ENCODE measurements around the gene ZNF579. TPM values are rescaled to one million over a fixed set of nuclear protein-coding genes. Genes with fewer than 3 reads are reported as not detected.
A peak's percentile ranks its signal among the peaks of the same experiment; 100 is the strongest.

ZNF579 gene
- total and polyA plus RNA-seq, 2 of the 13 experiments (the other 11 are each of a cell fraction or from before 2014, with no cell fraction given), result 2.1 to 2.9 TPM

DNA sequence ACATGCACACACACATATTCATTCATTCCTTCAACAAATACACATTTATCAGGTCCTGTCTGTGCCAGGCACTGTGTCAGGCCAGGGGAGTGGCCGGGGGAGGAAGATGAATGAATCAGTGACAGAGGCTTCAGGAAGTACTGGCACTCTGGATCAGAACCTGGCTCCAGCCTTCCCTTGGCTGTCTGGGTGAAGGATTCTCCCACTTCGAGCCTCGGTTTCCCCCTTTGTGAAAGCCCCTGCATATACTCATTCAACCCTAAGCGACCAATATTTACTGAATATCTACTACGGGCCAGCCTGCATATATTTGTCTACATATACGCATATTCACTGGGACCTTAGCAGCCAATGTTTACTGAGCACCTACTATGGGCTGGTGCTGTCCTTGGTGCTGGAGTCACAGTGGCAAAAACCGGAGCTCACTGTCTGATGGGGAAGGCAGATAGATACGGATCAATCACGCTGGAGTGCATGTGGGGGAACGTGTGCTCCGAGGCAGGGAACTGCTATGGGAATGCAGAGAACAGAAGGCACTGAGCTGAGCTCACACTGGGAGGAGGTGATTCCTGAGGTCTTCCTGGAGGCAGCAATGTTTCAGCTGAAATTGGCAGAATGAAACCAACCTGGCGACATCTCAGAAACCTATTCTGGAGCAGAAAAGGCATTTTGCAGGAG is 636 bp upstream of the ZNF579 start (continued):
- TF ChIP-seq, protein P1, sequence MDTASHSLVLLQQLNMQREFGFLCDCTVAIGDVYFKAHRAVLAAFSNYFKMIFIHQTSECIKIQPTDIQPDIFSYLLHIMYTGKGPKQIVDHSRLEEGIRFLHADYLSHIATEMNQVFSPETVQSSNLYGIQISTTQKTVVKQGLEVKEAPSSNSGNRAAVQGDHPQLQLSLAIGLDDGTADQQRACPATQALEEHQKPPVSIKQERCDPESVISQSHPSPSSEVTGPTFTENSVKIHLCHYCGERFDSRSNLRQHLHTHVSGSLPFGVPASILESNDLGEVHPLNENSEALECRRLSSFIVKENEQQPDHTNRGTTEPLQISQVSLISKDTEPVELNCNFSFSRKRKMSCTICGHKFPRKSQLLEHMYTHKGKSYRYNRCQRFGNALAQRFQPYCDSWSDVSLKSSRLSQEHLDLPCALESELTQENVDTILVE (CRISPR knock-in tag; IDR thresholded peaks at IDR 0.05), result peak; percentile 54; the same call in 1 of the 2 replicates
- TF ChIP-seq PTBP1 (IDR thresholded peaks at IDR 0.05; ENCODE audit: low read depth, low read length, poor library complexity, severe bottlenecking) (no peak), ZMAT3 (CRISPR knock-in tag; conservative IDR thresholded peaks at IDR 0.05) (peak; percentile 46; the same call in 1 of the 2 replicates), HOXA3 (CRISPR knock-in tag; IDR thresholded peaks at IDR 0.05) (no peak), TSC22D2 (CRISPR knock-in tag; IDR thresholded peaks at IDR 0.05; ENCODE audit: borderline replicate concordance) (0 out of 2 replicates have a peak, but pooled peaks have one; percentile 82), ZFX (CRISPR knock-in tag; IDR thresholded peaks at IDR 0.05; ENCODE audit: low read depth) (peak; percentile 9), ZBTB44 (CRISPR knock-in tag; IDR thresholded peaks at IDR 0.05) (peak; percentile 77; the same call in 1 of the 2 replicates), BRD4 (CRISPR knock-in tag; IDR thresholded peaks at IDR 0.05) (no peak; the same call in 1 of the 2 replicates), ZFYVE20 (CRISPR knock-in tag; IDR thresholded peaks at IDR 0.05; ENCODE audit: borderline replicate concordance, low read depth) (no peak), WIZ (CRISPR knock-in tag; IDR thresholded peaks at IDR 0.05) (peak; percentile 83; the same call in 1 of the 2 replicates), ZNF383 (CRISPR knock-in tag; IDR thresholded peaks at IDR 0.05; ENCODE audit: borderline replicate concordance) (0 out of 2 replicates have a peak, but pooled peaks have one; percentile 83), SMAD3 (CRISPR knock-in tag; IDR thresholded peaks at IDR 0.05) (peak; percentile 47; the same call in 1 of the 2 replicates), ZSCAN30 (CRISPR knock-in tag; IDR thresholded peaks at IDR 0.05) (no peak), SNAPC4 (CRISPR knock-in tag; IDR thresholded peaks at IDR 0.05) (peak; percentile 73), MTA3 (CRISPR knock-in tag; IDR thresholded peaks at IDR 0.05) (no peak), GATAD2A (CRISPR knock-in tag; IDR thresholded peaks at IDR 0.05) (no peak), ATM (IDR thresholded peaks at IDR 0.05; ENCODE audit: borderline replicate concordance) (no peak)
- TF ChIP-seq, protein P2, sequence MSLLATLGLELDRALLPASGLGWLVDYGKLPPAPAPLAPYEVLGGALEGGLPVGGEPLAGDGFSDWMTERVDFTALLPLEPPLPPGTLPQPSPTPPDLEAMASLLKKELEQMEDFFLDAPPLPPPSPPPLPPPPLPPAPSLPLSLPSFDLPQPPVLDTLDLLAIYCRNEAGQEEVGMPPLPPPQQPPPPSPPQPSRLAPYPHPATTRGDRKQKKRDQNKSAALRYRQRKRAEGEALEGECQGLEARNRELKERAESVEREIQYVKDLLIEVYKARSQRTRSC (CRISPR knock-in tag; IDR thresholded peaks at IDR 0.05; ENCODE audit: low read depth), result peak; percentile 72; the same call in 1 of the 2 replicates
- TF ChIP-seq, protein P3, sequence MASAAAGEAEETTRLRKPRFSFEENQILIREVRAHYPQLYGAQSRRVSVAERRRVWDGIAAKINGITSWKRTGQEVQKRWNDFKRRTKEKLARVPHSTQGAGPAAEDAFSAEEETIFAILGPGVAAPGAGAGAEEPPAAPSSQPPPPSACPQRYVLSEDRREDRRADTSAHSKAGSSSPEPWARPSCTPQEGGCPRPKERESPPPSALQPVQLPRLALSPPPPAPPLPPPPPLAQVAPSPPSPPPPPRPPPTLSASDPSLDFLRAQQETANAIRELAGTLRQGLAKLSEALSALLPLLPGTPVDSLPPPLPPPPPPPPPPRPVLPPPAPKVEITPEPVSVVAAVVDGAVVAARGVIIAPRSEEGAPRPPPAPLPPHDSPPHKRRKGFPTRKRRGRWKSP (CRISPR knock-in tag; IDR thresholded peaks at IDR 0.05), result no peak
